HPDE6-E6E7 (cell line): ENCODE data around the gene RGS16.
"Not testable (repeated sequence)": the region's sequence is repeated elsewhere in the genome, so short reads cannot be mapped to it uniquely, and the experiment has no call there.

ENCODE experiments used
- DNase-seq: peaks from one replicate; pipeline ENCODE4 v3.0.0; 2011; ENCODE audit warnings: missing footprints; ENCODE audit errors: extremely low spot score

The RGS16 gene

GRCh38 chr1:182604175-182605164, at the start of gene RGS16:
TSS of gene RGS16 (minus strand) at chr1:182604389. CDS start at chr1:182604259, 130 bp downstream.
- DNase-seq: peak; percentile 95

- DNase-seq: no peak
Observed at GRCh38 chr1:182653986-182654385, 49.8 kb upstream of the RGS16 start.

- DNase-seq: no peak
Observed at GRCh38 chr1:182652933-182653332, 48.7 kb upstream of the RGS16 start.

- DNase-seq: no peak
Observed at GRCh38 chr1:182651339-182651724, 47.1 kb upstream of the RGS16 start.

- DNase-seq: no peak
Observed at GRCh38 chr1:182650678-182651338, 46.6 kb upstream of the RGS16 start.

GRCh38 chr1:182649041-182649440, 44.9 kb upstream of the RGS16 start:
- DNase-seq: no peak

GRCh38 chr1:182646739-182647138, 42.5 kb upstream of the RGS16 start:
- no peak for DNase-seq

- no peak for DNase-seq
Observed at GRCh38 chr1:182644886-182645285, 40.7 kb upstream of the RGS16 start.

GRCh38 chr1:182643699-182644098, 39.5 kb upstream of the RGS16 start:
- DNase-seq: peak; percentile 77

GRCh38 chr1:182642461-182642860, 38.3 kb upstream of the RGS16 start:
- DNase-seq: no peak

- DNase-seq: no peak
Observed at GRCh38 chr1:182641561-182641960, 37.4 kb upstream of the RGS16 start.

- no peak for DNase-seq
Observed at GRCh38 chr1:182639330-182639729, 35.1 kb upstream of the RGS16 start.

- no peak for DNase-seq
Observed at GRCh38 chr1:182637769-182638168, 33.6 kb upstream of the RGS16 start.

- no peak for DNase-seq
Observed at GRCh38 chr1:182635871-182636270, 31.7 kb upstream of the RGS16 start.

- no peak for DNase-seq
Observed at GRCh38 chr1:182634306-182635072, 30.3 kb upstream of the RGS16 start.

GRCh38 chr1:182633657-182634281, 29.6 kb upstream of the RGS16 start:
- DNase-seq: no peak

GRCh38 chr1:182633031-182633430, 28.8 kb upstream of the RGS16 start:
- no peak for DNase-seq

GRCh38 chr1:182632441-182632857, 28.3 kb upstream of the RGS16 start:
- not testable (repeated sequence) for DNase-seq

GRCh38 chr1:182631954-182632353, 27.8 kb upstream of the RGS16 start:
- DNase-seq: no peak

GRCh38 chr1:182631053-182631677, 27.0 kb upstream of the RGS16 start:
- DNase-seq: no peak

GRCh38 chr1:182630586-182630985, 26.4 kb upstream of the RGS16 start:
- no peak for DNase-seq
